RPMI7951 (cell line): Measurements from ENCODE around the gene SPRY4. TPM values are rescaled to one million over a fixed set of nuclear protein-coding genes. Genes with fewer than 3 reads are reported as not detected.
"Not testable (repeated sequence)": the region's sequence is repeated elsewhere in the genome, so short reads cannot be mapped to it uniquely, and the experiment has no call there.

Source experiments
- DNase-seq: peaks from one replicate; pipeline ENCODE4 v3.0.0-alpha.2; 2012; ENCODE audit warnings: low read depth
- total RNA-seq: library from RNA; depleted of rRNA; stranded (reverse); fragments of >200 nt; shearing (Covaris generic); gene quantifications from 2 replicates; pipeline ENCODE4 v1.2.3, GENCODE V29; 2014; rRNA removed

SPRY4 gene
- 23.7 TPM in 2 replicates for total RNA-seq

GRCh38 chr5:142324871-142325724, at the start of gene SPRY4:
Gene SPRY4, minus strand, starts transcription at chr5:142325021. Its CDS starts 9,913 bp downstream, at chr5:142315108.
- peak; percentile 98 for DNase-seq

GRCh38 chr5:142368529-142368928, 43.7 kb upstream of the SPRY4 start:
- DNase-seq = no peak

- no peak for DNase-seq
Measured at GRCh38 chr5:142366007-142366406, 41.2 kb upstream of the SPRY4 start.

GRCh38 chr5:142364251-142365145, 39.7 kb upstream of the SPRY4 start:
- DNase-seq = peak; percentile 72

- DNase-seq = no peak
Measured at GRCh38 chr5:142363619-142363963, 38.8 kb upstream of the SPRY4 start.

- DNase-seq = not testable (repeated sequence)
Measured at GRCh38 chr5:142362193-142362592, 37.4 kb upstream of the SPRY4 start.

GRCh38 chr5:142360607-142361120, 35.8 kb upstream of the SPRY4 start:
- peak; percentile 68 for DNase-seq

GRCh38 chr5:142360051-142360498, 35.3 kb upstream of the SPRY4 start:
- no peak for DNase-seq

GRCh38 chr5:142358648-142359047, 33.8 kb upstream of the SPRY4 start:
- DNase-seq = no peak

GRCh38 chr5:142358121-142358520, 33.3 kb upstream of the SPRY4 start:
- no peak for DNase-seq

- no peak for DNase-seq
Measured at GRCh38 chr5:142357469-142358090, 32.8 kb upstream of the SPRY4 start.

GRCh38 chr5:142356716-142357468, 32.1 kb upstream of the SPRY4 start:
- peak; percentile 97 for DNase-seq

- peak; percentile 78 for DNase-seq
Measured at GRCh38 chr5:142356349-142356715, 31.5 kb upstream of the SPRY4 start.

- DNase-seq = no peak
Measured at GRCh38 chr5:142353071-142353472, 28.3 kb upstream of the SPRY4 start.

GRCh38 chr5:142350021-142350420, 25.2 kb upstream of the SPRY4 start:
- no peak for DNase-seq

GRCh38 chr5:142346706-142347105, 21.9 kb upstream of the SPRY4 start:
- DNase-seq = no peak

- DNase-seq = not testable (repeated sequence)
Measured at GRCh38 chr5:142344915-142345314, 20.1 kb upstream of the SPRY4 start.

GRCh38 chr5:142343531-142343930, 18.7 kb upstream of the SPRY4 start:
- DNase-seq = no peak

- DNase-seq = peak; percentile 92
Measured at GRCh38 chr5:142342128-142342981, 17.5 kb upstream of the SPRY4 start.

- DNase-seq = no peak
Measured at GRCh38 chr5:142339781-142340180, 15.0 kb upstream of the SPRY4 start.
